ENCODE data around the gene SCN1B.

- TF ChIP-seq CTCF (IDR thresholded peaks at IDR 0.05) (no peak), POLR2AphosphoS5 (IDR thresholded peaks at IDR 0.05) (no peak), EP300 (IDR thresholded peaks at IDR 0.05; ENCODE audit: low read depth) (no peak)
Measured at GRCh38 chr19:35004517-35005255, 25.6 kb upstream of the SCN1B start.

Measured in transverse colon (tissue), 4 donors.